Measurements from ENCODE around the gene FSIP1.
A peak's percentile ranks its signal among the peaks of the same experiment; 100 is the strongest.
"Not testable (repeated sequence)": the region's sequence is repeated elsewhere in the genome, so short reads cannot be mapped to it uniquely, and the experiment has no call there.

FSIP1 gene

GRCh38 chr15:39782441-39783138 is at the start of gene FSIP1:
TSS of gene FSIP1 (minus strand) at chr15:39782841. CDS start at chr15:39776524, 6,317 bp downstream.
- DNase-seq = peak; percentile 58 to 99 (median 95)

GRCh38 chr15:39830166-39830565 is 47.5 kb upstream of the FSIP1 start:
- no peak for DNase-seq

DNA sequence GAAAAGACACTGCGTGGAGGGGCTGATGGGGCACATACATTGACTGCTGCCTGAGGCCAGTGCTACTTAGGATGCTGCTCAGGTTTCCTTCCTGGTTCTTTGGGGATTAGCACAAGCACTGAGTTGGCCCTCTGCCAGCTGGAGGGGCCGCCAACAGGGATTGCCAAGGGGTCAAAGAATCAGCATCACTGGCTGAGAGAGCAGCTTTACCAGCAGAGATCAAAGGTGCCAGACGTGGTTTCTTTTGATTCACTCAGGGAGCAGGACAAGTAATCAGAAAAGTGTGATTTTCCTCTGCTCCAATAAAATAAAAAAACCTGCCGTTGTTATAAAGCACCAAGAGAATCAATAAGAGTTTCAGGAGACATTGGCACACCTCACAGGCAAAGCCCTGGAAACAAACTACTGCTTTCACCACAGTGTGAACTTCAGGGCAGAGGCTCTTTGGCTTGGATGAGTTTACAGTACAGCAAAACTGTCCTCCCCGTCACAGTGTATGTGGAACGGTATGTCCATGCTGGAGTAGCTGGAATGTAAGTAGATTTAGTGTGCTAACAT is 45.8 kb upstream of the FSIP1 start:
- DNase-seq = peak in 23 of 56 donors; percentile 1 to 69 (median 15)

- DNase-seq = no peak
Measured at GRCh38 chr15:39826975-39827374, 44.3 kb upstream of the FSIP1 start.

- DNase-seq = no peak
Measured at GRCh38 chr15:39823634-39824033, 41.0 kb upstream of the FSIP1 start.

DNA sequence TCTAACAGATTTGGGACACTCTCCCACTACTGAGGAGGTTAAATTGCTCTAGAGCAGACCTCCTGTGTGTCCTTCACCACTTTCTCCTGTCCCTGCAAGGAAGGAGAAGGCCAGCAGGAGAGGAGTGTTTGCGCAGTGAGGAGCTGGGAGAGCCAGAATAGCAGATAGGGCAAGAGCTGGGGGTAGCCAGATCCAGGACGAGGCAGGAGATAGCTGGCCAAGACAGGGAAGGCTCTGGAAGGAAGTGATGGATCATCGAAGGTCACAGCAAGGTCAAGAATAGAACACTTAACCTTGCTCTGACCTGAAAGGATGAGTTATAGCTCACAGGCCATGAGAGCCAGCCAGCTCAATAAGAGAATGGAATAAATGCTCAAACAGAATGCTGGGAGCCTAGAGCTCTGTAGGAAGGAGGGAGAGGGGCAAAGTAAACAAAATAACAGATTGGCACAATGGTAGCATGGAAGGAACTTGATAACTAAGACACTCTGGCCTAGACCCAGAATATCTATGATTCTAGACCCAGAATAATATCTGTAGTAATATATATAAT is 37.5 kb upstream of the FSIP1 start:
- DNase-seq = no peak

- DNase-seq = no peak
Measured at GRCh38 chr15:39819533-39819932, 36.9 kb upstream of the FSIP1 start.

DNA sequence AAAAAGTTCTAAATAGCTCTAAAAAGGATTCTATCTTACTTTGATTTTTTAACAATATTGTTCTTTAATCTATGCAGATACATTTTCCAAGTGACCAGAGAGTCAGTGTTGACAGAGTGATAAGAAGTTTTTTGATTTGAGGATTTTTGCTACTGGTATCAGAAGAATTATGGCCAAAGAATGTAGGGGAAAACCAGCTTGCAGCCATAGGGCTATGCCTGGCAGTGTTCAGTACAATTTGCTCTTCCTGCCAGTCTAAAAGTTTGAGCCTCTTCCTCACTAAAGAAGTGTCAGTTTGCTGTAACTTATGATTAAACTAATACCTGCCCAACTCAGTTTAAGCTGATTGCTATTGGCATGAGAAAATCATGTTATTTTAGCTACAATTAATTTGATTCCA is 35.3 kb upstream of the FSIP1 start:
- DNase-seq = no peak

- no peak for DNase-seq
Measured at GRCh38 chr15:39814489-39814888, 31.8 kb upstream of the FSIP1 start.

GRCh38 chr15:39812651-39813050 is 30.0 kb upstream of the FSIP1 start:
- DNase-seq = not testable (repeated sequence)

DNA sequence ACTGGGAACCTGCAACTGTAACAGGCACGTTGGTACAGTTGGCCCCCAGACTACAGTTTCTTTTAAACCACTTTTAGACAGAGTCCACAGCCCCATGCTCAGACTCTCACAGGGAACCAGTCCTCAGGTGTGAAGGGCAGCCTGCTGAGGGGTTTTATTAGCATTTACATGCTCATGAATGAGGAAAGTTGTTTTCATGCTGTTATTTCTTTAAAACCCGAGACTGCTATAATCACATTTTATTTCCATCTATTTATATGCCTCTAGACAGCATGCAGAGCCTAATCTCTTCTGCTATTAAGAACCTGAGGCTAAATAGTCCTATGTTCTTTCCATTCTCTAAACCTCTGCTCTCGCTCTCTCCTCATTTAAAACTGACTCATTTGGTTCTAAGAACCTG is 26.3 kb upstream of the FSIP1 start:
- no peak for DNase-seq

DNA sequence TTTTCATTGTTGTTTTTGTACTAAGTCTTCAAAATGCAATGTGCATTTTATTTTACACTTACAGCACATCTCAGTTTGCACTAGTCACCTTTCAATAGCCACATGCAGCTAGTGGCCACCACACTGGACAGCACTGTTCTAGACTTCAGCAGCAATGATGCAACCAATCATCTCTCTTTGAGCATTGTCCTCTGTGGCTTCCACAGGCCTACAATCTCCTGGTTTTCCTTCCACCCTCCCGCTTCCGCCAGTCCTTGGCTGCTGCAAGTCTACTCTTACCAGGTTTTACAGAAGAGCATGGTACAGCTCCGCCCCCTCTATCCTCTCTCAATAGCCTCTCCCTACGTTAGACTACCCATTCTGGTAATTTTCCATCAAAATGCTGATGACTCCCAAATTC is 25.1 kb upstream of the FSIP1 start:
- DNase-seq = no peak

GRCh38 chr15:39804026-39804425 is 21.4 kb upstream of the FSIP1 start:
- DNase-seq = no peak

- no peak for DNase-seq
Measured at GRCh38 chr15:39803016-39803415, 20.4 kb upstream of the FSIP1 start.

DNA sequence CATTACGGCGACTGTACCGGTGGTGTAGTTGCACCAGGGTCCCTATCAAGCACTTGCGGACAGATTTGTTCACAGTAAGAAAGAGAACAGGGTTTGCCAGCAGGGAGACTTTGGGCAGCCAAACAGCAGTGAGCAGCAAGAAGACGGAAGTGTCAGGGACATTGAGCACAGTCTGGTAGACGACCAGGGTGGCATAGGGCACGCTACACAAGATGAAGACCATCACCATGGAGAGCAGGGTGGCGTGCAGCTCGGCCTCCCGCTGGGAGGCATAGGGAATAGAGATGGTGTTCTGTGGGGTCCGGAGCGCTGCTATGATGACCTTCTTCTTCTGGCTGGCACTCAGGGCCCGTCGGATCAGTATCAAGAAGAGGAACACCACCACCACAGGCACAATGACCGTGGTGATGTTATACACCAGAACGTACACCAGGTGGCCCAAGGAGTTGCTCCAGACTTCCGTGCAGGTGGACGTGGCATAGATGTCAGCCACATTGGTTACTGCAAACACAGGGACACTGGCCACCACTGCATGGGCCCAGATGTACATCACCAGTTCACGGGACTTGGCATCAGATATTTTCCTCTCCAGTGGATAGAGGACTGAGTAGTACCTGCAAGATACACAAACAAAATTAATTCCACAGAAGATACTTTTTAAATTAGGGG is 19.1 kb upstream of the FSIP1 start:
- DNase-seq = peak in 3 of 56 donors; percentile 5 to 19 (median 12)

- DNase-seq = peak in 3 of 56 donors; percentile 7 to 25 (median 10)
Measured at GRCh38 chr15:39799552-39800011, 16.9 kb upstream of the FSIP1 start.

DNA sequence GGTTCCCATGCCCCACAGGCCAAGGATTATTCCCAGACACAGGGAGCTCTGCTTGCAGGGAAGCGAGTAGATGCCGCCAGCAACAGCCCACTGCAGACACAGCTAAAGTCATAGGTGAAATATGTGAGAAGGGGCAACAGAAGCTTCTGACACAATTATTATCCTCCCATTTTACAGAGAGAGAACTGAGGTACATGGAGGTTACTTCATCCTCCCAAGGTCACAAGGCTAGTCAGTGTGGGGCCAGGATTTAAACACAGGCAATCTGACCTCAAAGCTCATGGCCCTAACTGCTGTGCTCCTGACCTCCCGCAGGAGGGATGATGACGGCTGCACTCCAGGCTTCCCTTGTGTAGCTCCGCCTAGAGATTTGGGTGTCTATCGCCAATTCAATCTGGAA is 15.7 kb upstream of the FSIP1 start:
- no peak for DNase-seq

DNA sequence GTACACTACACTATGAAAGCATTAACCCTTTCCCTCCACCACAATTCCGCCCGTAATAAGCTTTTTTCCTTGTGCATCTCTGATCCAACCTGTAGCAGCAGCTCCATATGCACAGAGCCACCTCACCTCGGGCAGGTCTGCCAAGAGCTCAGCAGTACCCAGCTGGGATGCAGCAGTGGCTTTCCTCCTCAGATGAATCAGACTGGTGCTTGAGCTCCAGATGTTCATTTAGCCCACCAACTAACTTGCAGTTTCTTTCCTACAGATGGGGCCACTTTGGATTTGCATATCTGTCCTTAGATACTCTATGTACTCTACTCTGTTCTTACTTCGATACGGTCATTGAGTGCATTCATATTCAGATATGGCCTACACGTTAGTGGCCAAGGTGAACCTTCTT is 14.8 kb upstream of the FSIP1 start:
- DNase-seq = no peak

- no peak for DNase-seq
Measured at GRCh38 chr15:39796601-39797000, 14.0 kb upstream of the FSIP1 start.

- DNase-seq = no peak
Measured at GRCh38 chr15:39795486-39795885, 12.8 kb upstream of the FSIP1 start.

- DNase-seq = no peak
Measured at GRCh38 chr15:39794954-39795353, 12.3 kb upstream of the FSIP1 start.

DNA sequence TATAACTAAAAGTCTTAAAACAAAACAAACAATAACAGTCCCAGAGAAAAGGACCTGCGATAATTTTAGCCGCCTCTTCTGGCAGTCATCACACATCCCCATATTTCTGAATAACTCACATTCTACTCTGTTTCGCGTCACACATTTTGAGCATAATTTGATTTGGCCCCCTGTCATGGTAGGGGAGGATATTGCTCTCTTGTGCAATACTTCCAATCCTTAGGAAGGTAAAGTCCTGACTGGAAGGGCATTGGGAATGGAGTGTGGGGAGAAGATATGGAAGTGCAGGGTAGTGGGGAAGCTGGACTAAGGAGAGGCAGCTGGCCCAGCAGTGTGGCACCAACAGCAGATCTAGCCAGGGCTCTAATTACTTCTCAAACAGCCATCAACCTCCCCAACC is 11.3 kb upstream of the FSIP1 start:
- DNase-seq = no peak

All from nucleus accumbens (tissue), 56 donors.